SU-DHL-6 (cell line): ENCODE data around the gene TSLP.

Experiments used
- EZH2phosphoT487 ChIP-seq: fragments of 200-600 bp; sonication (generic), shearing (Covaris generic); conservative IDR thresholded peaks from 2 replicates; pipeline ENCODE4 v1.6.1; 2018; ENCODE audit warnings: mild to moderate bottlenecking, antibody characterized with exemption, low read length, moderate library complexity, mixed read lengths
- TF ChIP-seq, protein P1 (sequence below): fragments of 200-600 bp; sonication (generic); IDR thresholded peaks from one replicate; pipeline ENCODE4 v1.5.1; 2017; ENCODE audit warnings: antibody characterized with exemption, mild to moderate bottlenecking, low read length, moderate library complexity; ENCODE audit not compliant: insufficient read depth, poor library complexity, severe bottlenecking

DNA sequence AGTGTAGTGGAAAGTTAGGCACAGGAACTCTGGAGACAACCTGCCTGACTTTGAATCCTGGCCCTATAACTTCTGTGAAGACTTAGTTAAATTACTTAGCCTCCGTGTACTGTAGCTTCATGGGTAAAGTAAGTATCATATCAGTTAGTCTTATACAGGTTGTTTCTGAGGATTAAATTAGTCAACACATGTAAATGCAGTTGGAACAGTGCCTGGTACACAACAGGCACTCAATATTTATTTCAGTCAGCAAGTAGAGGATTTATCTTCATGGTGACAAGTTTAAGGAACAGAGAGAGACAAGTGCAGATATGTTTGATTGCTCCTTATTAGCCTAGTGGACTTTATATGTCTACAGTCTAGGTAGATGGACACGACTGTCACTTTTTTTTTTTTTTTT is 2.7 kb downstream of the TSLP start:
- TF ChIP-seq, protein P1, sequence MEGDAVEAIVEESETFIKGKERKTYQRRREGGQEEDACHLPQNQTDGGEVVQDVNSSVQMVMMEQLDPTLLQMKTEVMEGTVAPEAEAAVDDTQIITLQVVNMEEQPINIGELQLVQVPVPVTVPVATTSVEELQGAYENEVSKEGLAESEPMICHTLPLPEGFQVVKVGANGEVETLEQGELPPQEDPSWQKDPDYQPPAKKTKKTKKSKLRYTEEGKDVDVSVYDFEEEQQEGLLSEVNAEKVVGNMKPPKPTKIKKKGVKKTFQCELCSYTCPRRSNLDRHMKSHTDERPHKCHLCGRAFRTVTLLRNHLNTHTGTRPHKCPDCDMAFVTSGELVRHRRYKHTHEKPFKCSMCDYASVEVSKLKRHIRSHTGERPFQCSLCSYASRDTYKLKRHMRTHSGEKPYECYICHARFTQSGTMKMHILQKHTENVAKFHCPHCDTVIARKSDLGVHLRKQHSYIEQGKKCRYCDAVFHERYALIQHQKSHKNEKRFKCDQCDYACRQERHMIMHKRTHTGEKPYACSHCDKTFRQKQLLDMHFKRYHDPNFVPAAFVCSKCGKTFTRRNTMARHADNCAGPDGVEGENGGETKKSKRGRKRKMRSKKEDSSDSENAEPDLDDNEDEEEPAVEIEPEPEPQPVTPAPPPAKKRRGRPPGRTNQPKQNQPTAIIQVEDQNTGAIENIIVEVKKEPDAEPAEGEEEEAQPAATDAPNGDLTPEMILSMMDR, result no peak
- TF ChIP-seq EZH2phosphoT487, result no peak
